ENCODE data around the gene LRRC74A.

DNA sequence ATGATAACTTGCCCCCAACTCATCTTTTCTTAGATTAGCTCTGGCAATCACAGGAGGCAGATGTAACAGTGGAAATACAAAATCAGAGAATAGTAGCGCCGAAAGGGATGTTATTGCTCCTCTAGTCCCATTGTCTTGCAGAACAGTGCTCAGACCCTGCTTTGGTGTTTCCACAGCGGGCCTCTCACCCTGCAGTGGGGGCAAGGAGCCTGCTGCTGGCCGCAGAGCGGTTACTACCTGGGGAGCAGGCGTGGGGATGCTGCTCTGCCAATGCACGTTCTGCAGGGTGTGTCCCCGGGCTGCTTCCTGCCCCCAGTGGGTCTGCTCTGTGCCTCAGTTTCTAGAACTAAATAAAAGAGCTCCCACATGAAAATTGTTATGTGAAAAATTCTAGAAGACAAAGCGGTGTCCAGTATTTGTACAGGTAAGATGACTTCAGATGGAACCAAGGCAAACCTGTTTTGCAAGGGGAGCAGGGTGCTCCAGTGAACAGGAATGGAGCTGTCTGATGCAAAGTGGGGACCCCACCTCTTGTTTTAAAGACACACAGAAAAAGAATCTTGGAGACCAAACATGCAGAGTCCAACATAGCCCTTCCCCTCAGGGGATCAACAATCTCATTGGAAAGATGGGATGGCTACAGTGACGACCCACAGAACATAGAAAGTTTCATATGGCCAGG, 35.5 kb downstream of the LRRC74A start:
- TF ChIP-seq, protein P1, sequence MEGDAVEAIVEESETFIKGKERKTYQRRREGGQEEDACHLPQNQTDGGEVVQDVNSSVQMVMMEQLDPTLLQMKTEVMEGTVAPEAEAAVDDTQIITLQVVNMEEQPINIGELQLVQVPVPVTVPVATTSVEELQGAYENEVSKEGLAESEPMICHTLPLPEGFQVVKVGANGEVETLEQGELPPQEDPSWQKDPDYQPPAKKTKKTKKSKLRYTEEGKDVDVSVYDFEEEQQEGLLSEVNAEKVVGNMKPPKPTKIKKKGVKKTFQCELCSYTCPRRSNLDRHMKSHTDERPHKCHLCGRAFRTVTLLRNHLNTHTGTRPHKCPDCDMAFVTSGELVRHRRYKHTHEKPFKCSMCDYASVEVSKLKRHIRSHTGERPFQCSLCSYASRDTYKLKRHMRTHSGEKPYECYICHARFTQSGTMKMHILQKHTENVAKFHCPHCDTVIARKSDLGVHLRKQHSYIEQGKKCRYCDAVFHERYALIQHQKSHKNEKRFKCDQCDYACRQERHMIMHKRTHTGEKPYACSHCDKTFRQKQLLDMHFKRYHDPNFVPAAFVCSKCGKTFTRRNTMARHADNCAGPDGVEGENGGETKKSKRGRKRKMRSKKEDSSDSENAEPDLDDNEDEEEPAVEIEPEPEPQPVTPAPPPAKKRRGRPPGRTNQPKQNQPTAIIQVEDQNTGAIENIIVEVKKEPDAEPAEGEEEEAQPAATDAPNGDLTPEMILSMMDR (IDR thresholded peaks at IDR 0.05; ENCODE audit: low read depth, low read length, poor library complexity, severe bottlenecking) = no peak
- TF ChIP-seq EZH2phosphoT487 (IDR thresholded peaks at IDR 0.05; ENCODE audit: borderline replicate concordance, low read length) = no peak

Data from DOHH2 (cell line).